Uterus (tissue), 4 donors: ENCODE data around the gene CLEC4E. TPM values are rescaled to one million over a fixed set of nuclear protein-coding genes. Genes with fewer than 3 reads are reported as not detected.

Experiments
- DNase-seq, 2 donors: peaks; one replicate each; pipeline ENCODE4 v3.0.0-alpha.2; 2019 to 2020
- H3K27ac ChIP-seq, 2 donors: fragments of 200-600 bp; sonication (generic); 1 replicate in 1 of 2; 2 replicates in 1 of 2; pipeline ENCODE4 v1.5.1; 2016 to 2018
- H3K27me3 ChIP-seq, 2 donors: fragments of 200-600 bp; sonication (generic); one replicate each; pipeline ENCODE4 v1.5.1; 2018 to 2019; ENCODE audit warnings: control low read depth in 1 of 2
- H3K36me3 ChIP-seq, 2 donors: fragments of 200-600 bp; sonication (generic); one replicate each; pipeline ENCODE4 v1.5.1; 2019; ENCODE audit warnings: control low read depth in 1 of 2
- H3K4me1 ChIP-seq, 2 donors: fragments of 200-600 bp; sonication (generic); one replicate each; pipeline ENCODE4 v1.5.1; 2018 to 2019; ENCODE audit warnings: control low read depth in 1 of 2
- H3K4me3 ChIP-seq, 2 donors: fragments of 200-600 bp; sonication (generic); 1 replicate in 1 of 2; 2 replicates in 1 of 2; pipeline ENCODE4 v1.5.1; 2018 to 2019; ENCODE audit warnings: mild to moderate bottlenecking in 1 of 2
- H3K9me3 ChIP-seq, 2 donors: fragments of 200-600 bp; sonication (generic); one replicate each; pipeline ENCODE4 v1.5.1; 2019; ENCODE audit warnings: control low read depth in 1 of 2
- CTCF ChIP-seq, 4 experiments: fragments of 200-600 bp in 2 of 4; fragments of 450-650 bp in 2 of 4; sonication (generic) in 2 of 4; IDR thresholded peaks; one replicate each; pipeline ENCODE4 v1.5.1; 2016 to 2019; ENCODE audit warnings: antibody characterized with exemption in 4 of 4, mild to moderate bottlenecking in 2 of 4, moderate library complexity in 1 of 4
- POLR2A ChIP-seq, 2 donors: fragments of 450-650 bp; IDR thresholded peaks; one replicate each; pipeline ENCODE4 v1.6.1; 2016; ENCODE audit warnings: antibody characterized with exemption in 2 of 2, mild to moderate bottlenecking in 1 of 2, moderate library complexity in 1 of 2
- intact Hi-C: fragments of 100-400 bp; cut with DNase I; formaldehyde crosslinking; loops from one replicate; pipeline ENCODE4 v1.15.1; 2023; ENCODE audit warnings: low total_unique reads
- total RNA-seq, 4 donors: library from RNA; depleted of rRNA in 3 of 4; stranded (reverse); fragments of >200 nt in 3 of 4; gene quantifications; one replicate each; pipeline versions ENCODE4 v1.1.0 to v1.2.4, GENCODE V29; 2014 to 2023
- donor health status: DM: yes; HTN: yes; CAD: no.

Gene CLEC4E
- total RNA-seq, 4 donors from 2014 or later = 11.2 TPM; not detected in 3

- TF ChIP-seq CTCF (IDR thresholded peaks at IDR 0.05) (no peak), POLR2A (IDR thresholded peaks at IDR 0.05) (no peak)
- no peaks in the 10 kb centered on the region for H3K36me3 ChIP-seq
- no peaks in the 10 kb centered on the region for H3K27me3 ChIP-seq
- H3K9me3 ChIP-seq = no peaks in the 10 kb centered on the region
- no peaks in the 10 kb centered on the region for H3K4me1 ChIP-seq
- intact Hi-C loops = no loop called here
- no peak overlapping the region for H3K27ac ChIP-seq
- no peak overlapping the region for H3K4me3 ChIP-seq
- DNase-seq = no peak
Observed at GRCh38 chr12:8561011-8561410, 20.3 kb upstream of the CLEC4E start.

GRCh38 chr12:8559676-8560075 is 19.0 kb upstream of the CLEC4E start:
- no peak for DNase-seq
- intact Hi-C loops = no loop called here
- H3K27me3 ChIP-seq = no peaks in the 10 kb centered on the region
- no peak overlapping the region for H3K4me3 ChIP-seq
- H3K9me3 ChIP-seq = no peaks in the 10 kb centered on the region
- no peaks in the 10 kb centered on the region for H3K36me3 ChIP-seq
- no peaks in the 10 kb centered on the region for H3K4me1 ChIP-seq
- H3K27ac ChIP-seq = no peak overlapping the region
- TF ChIP-seq CTCF (IDR thresholded peaks at IDR 0.05) (no peak), POLR2A (IDR thresholded peaks at IDR 0.05) (no peak)

GRCh38 chr12:8556531-8557097 is 15.9 kb upstream of the CLEC4E start:
- Histone ChIP-seq H3K4me1 (no peaks in the 10 kb centered on the region), H3K27ac (no peak overlapping the region), H3K27me3 (no peaks in the 10 kb centered on the region), H3K4me3 (no peak overlapping the region), H3K9me3 (no peaks in the 10 kb centered on the region), H3K36me3 (no peaks in the 10 kb centered on the region)
- TF ChIP-seq POLR2A (IDR thresholded peaks at IDR 0.05) = no peak
- no peak for TF ChIP-seq CTCF (IDR thresholded peaks at IDR 0.05)
- DNase-seq = no peak
- intact Hi-C loops = no loop called here

GRCh38 chr12:8554451-8555195 is 13.9 kb upstream of the CLEC4E start:
- DNase-seq = no peak
- Histone ChIP-seq H3K27ac (no peak overlapping the region), H3K4me3 (no peak overlapping the region), H3K4me1 (no peaks in the 10 kb centered on the region), H3K27me3 (no peaks in the 10 kb centered on the region), H3K9me3 (no peaks in the 10 kb centered on the region), H3K36me3 (no peaks in the 10 kb centered on the region)
- intact Hi-C loops = no loop called here
- no peak for TF ChIP-seq POLR2A (IDR thresholded peaks at IDR 0.05)
- TF ChIP-seq CTCF (IDR thresholded peaks at IDR 0.05) = no peak

GRCh38 chr12:8553088-8553627 is 12.5 kb upstream of the CLEC4E start:
- Histone ChIP-seq H3K27me3 (no peaks in the 10 kb centered on the region), H3K27ac (no peak overlapping the region), H3K4me3 (no peak overlapping the region), H3K4me1 (no peaks in the 10 kb centered on the region), H3K9me3 (no peaks in the 10 kb centered on the region), H3K36me3 (no peaks in the 10 kb centered on the region)
- TF ChIP-seq CTCF (IDR thresholded peaks at IDR 0.05) = no peak
- intact Hi-C loops = no loop called here
- no peak for DNase-seq
